Mucosa of descending colon (tissue), 3 donors: ENCODE data around the gene FAM204A. TPM values are rescaled to one million over a fixed set of nuclear protein-coding genes. Genes with fewer than 3 reads are reported as not detected.

ENCODE experiments used
- ATAC-seq: fragments of 200-7000 bp; cut with Tn5 transposase; one replicate; pipeline ENCODE4 v1.9.1; 2020; ENCODE audit warnings: mild to moderate bottlenecking, moderate library complexity
- DNase-seq, 3 donors: peaks; one replicate each; pipeline ENCODE4 v3.0.0-alpha.2; 2020
- H3K36me3 ChIP-seq: fragments of 200-600 bp; one replicate; pipeline ENCODE4 v1.8.0; 2021; ENCODE audit warnings: low read depth, mild to moderate bottlenecking
- H3K4me1 ChIP-seq: fragments of 200-600 bp; one replicate; pipeline ENCODE4 v1.8.0; 2021; ENCODE audit warnings: low read depth, mild to moderate bottlenecking
- H3K4me3 ChIP-seq: fragments of 200-600 bp; one replicate; pipeline ENCODE4 v1.8.0; 2021; ENCODE audit warnings: mild to moderate bottlenecking
- H3K9me3 ChIP-seq: fragments of 200-600 bp; one replicate; pipeline ENCODE4 v1.8.0; 2021; ENCODE audit warnings: mild to moderate bottlenecking
- CTCF ChIP-seq: fragments of 200-600 bp; IDR thresholded peaks from one replicate; pipeline ENCODE4 v1.8.0; 2022; ENCODE audit warnings: antibody characterized with exemption, mild to moderate bottlenecking
- intact Hi-C, 2 donors: fragments of 100-400 bp; cut with DNase I in 1 of 2; cut with micrococcal nuclease in 1 of 2; formaldehyde crosslinking; loops; one replicate each; pipeline versions ENCODE4 v1.11.0 to v1.11.1; 2022; cut with DNase I, micrococcal nuclease
- total RNA-seq, 3 donors: library from RNA; stranded (reverse); fragmentation: NEBNext Ultra II Directional in 2 of 3; extraction: Animal tissue kit (Norgen Biotek cat#: 25700) in 2 of 3; gene quantifications; one replicate each; pipeline versions ENCODE4 v1.2.1 to v1.2.4, GENCODE V29; 2021 to 2023
- donor health status: DM: no; HTN: no; CAD: no; lungs with moderate emphysema.
- donor health status: DM: no; HTN: no; CAD: no.
- donor health status: DM: no; HTN: yes; CAD: no.

The FAM204A gene
- total RNA-seq, 3 donors from 2014 or later: 45.2 to 79.8 (median 51.1) TPM

GRCh38 chr10:118282670-118283069, 59.5 kb downstream of the FAM204A start:
- no peak for TF ChIP-seq CTCF
- Histone ChIP-seq H3K36me3 (no peaks in the 10 kb centered on the region), H3K9me3 (no peaks in the 10 kb centered on the region), H3K4me1 (no peaks in the 10 kb centered on the region), H3K4me3 (no peak overlapping the region)
- no peak for DNase-seq
- intact Hi-C loops: no loop called here
- no peak for ATAC-seq

- ATAC-seq (no peak), DNase-seq (no peak)
- Histone ChIP-seq H3K36me3 (no peaks in the 10 kb centered on the region), H3K4me3 (no peak overlapping the region), H3K4me1 (no peaks in the 10 kb centered on the region), H3K9me3 (no peaks in the 10 kb centered on the region)
- intact Hi-C loops: no loop called here
- TF ChIP-seq CTCF: no peak
Measured at GRCh38 chr10:118278649-118279048, 63.5 kb downstream of the FAM204A start.

GRCh38 chr10:118277871-118278270, 64.3 kb downstream of the FAM204A start:
- no peak for TF ChIP-seq CTCF
- intact Hi-C loops: no loop called here
- ATAC-seq (no peak), DNase-seq (no peak)
- no peaks in the 10 kb centered on the region for H3K36me3 ChIP-seq
- H3K4me3 ChIP-seq: no peak overlapping the region
- H3K9me3 ChIP-seq: no peaks in the 10 kb centered on the region
- no peaks in the 10 kb centered on the region for H3K4me1 ChIP-seq

- Histone ChIP-seq H3K36me3 (no peaks in the 10 kb centered on the region), H3K4me1 (no peaks in the 10 kb centered on the region), H3K4me3 (no peak overlapping the region), H3K9me3 (no peaks in the 10 kb centered on the region)
- TF ChIP-seq CTCF: no peak
- no peak for ATAC-seq
- intact Hi-C loops: no loop called here
- no peak for DNase-seq
Measured at GRCh38 chr10:118276727-118277126, 65.4 kb downstream of the FAM204A start.

GRCh38 chr10:118276204-118276603, 65.9 kb downstream of the FAM204A start:
- ATAC-seq: peak; percentile 42

More at GRCh38 chr10:118276204-118276603, 65.9 kb downstream of the FAM204A start:
- no peak for DNase-seq
- Histone ChIP-seq H3K4me1 (no peaks in the 10 kb centered on the region), H3K36me3 (no peaks in the 10 kb centered on the region), H3K4me3 (no peak overlapping the region), H3K9me3 (no peaks in the 10 kb centered on the region)
- TF ChIP-seq CTCF: no peak
- intact Hi-C loops: no loop called here
